Endometrial microvascular endothelial cells (primary cell): Measurements from ENCODE around the gene LRBA. TPM values are rescaled to one million over a fixed set of nuclear protein-coding genes. Genes with fewer than 3 reads are reported as not detected.

Experiments
- in situ Hi-C: cut with HindIII; loops from 2 replicates; pipeline ENCODE4 v1.10.0; 2017; ENCODE audit warnings: low sequenced_read_pairs, low pct_unique_long_range_greater_than_20kb; ENCODE audit errors: inconsistent ontology term
- total RNA-seq: library from RNA; depleted of rRNA; stranded (reverse); fragments of >200 nt; gene quantifications from one replicate; pipeline ENCODE4 v1.2.3, GENCODE V29; 2015; ENCODE audit errors: inconsistent ontology term

Gene LRBA
- total RNA-seq, 1 donor from 2014 or later = 38.9 TPM

- in situ Hi-C loops = no loop called here
Measured at GRCh38 chr4:150911326-150911725, 103.8 kb downstream of the LRBA start.

DNA sequence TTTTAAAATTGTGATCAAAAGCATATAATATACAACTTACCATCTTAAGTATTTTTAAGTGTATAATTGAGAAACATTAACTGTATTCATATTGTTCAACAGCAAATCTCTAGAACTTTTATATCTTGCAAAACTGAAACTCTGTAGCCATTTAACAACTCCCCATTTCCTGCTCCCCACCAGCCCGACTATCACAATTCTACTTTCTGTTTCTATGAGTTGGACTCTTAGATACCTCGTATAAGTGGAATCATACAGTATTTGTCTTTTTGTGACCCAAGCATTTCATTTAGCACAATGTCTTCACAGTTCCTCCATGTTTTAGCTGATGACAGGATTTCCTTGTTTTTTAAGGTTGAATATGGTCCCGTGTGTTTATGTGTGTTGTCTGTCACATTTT lies 106.0 kb downstream of the LRBA start:
- in situ Hi-C loops = no loop called here

DNA sequence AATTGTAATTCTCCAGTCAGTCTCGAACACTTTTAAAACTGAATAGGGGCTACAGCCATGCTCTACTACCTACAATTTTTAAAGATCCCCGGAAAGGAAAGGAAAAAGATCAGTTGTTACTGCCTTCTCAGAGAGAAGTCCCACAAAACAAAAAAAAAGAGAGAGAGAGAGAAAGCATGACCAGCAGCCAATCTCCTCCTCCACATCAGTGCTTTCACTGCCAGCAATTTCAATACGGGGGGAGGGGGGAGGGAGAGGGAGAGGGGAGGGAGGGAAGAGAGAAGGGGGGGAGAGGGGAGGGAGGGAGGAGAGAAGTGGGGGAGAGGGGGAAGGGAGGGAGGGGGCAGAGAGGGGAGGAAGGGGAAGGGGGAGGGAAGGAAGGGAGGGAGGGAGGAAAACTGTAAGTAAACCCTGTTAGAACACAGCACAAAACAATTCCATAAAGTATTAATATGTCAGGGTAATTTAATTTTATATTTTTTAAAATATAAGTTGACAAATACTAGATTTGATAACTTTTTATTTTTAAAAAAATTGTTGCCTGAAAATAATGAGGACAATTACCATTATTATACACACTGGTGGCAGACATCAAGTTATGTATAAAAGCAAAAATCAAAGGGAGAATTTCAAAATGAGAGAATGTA lies 108.0 kb downstream of the LRBA start:
- in situ Hi-C loops = no loop called here

DNA sequence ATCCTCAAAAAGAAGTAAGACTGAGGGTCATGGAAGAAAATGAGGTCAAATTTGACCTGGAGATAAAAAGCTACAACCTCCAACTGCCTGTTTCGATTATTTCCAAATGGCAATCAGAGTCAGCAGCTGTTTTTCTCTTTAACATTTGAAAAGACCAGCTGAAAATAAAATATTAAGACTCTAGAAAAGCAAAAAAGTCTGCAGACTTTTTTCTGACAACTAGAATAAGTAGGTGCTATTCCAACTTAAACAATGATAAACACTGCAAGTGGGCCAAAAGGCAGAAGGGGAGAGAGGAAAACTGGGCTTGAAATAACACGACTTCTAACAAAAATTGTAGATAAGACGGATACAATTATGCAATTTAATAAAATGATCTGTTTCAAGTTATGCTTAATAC lies 110.4 kb downstream of the LRBA start:
- in situ Hi-C loops = no loop called here

GRCh38 chr4:150903603-150904002 lies 111.5 kb downstream of the LRBA start:
- in situ Hi-C loops = no loop called here

DNA sequence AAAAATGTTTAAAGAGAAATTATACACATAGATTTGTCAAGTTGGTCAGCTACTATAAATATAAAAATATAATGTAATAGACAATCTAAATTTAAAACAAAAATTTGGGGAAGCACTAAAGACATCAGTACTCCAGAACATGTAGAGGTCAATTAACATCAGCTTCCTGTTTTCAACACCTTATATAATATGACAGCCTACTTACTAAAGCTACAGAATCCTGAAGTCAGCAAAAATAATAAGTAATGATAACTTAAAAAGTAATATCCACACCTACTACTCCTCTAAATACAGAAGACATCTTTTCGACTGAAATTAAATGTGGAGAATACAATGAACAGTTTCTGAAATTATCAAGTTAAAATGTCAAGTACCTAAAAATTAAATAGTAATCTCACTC lies 118.6 kb downstream of the LRBA start:
- in situ Hi-C loops = no loop called here

DNA sequence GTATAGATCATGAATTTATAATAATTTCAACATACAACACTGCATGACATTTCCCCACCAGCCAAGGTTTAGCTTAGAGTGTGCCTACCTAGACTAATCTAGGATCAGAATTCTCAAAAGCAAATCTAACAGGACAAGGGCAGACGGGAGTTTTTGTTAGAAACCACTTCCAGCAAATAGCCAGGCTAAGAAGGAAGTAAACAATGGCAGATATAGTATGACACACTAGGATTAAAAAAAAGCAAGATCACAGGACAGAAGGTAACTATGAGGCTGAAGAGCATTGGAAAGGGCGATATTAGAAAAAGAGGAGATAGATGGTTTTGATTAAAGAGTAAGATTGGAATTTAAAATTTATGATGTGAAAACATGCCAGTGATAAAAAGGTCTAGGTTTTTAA lies 124.8 kb downstream of the LRBA start:
- in situ Hi-C loops = no loop called here

DNA sequence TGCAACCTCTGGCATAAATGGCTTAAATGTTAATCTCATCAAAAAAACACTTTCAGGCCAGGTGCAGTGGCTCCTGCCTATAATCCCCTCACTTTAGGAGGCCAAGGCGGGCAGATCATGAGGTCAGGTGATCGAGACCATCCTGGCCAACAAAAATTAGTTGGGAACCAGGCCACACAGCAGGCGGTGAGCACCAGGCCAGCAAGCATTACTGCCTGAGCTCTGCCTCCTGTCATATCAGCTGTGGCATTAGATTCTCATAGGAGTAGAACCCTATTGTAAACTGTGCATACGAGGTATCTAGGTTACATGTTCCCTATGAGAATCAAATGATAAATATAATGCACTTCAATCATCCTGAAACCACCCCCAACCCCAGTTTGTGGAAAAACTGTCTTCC lies 125.8 kb downstream of the LRBA start:
- in situ Hi-C loops = no loop called here

- in situ Hi-C loops = no loop called here
Measured at GRCh38 chr4:150888625-150889024, 126.5 kb downstream of the LRBA start.

GRCh38 chr4:150888217-150888616 lies 126.9 kb downstream of the LRBA start:
- in situ Hi-C loops = no loop called here

DNA sequence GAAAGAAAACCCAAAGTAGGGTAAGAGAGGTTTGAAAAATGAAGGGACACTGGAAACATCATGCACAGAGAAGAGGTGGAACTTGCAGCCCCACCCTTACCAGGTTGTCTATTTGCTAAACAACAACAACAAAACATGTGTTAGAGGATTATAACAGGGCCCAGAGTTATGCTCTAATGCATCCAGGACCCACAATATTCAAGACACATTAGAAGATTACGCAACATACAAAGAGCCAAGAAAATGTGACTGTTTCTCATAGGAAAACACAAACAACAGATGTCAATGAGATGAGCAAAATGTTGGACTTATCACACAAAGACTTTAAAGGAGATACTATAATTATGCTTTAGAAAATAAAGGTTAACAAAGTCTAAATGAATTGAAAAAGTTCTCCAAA lies 128.5 kb downstream of the LRBA start:
- in situ Hi-C loops = no loop called here

DNA sequence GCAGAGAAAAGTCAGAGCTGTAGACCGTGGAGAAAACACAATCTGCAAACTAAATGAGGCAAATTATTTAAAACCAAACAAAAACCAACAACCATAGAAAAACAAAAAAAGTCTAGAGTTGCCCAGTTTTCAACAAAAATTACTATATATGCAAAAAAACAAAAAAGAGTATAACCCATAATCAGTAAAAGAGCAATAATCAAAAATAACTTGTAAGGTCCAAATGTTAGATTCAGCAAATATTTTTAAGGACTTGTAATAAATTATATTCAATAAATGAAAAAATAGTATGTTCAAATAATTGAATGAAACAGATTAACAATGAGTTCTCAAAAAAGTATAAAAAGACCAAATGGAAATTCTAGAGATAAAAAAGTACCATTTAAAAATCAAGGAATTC lies 130.5 kb downstream of the LRBA start:
- in situ Hi-C loops = no loop called here

DNA sequence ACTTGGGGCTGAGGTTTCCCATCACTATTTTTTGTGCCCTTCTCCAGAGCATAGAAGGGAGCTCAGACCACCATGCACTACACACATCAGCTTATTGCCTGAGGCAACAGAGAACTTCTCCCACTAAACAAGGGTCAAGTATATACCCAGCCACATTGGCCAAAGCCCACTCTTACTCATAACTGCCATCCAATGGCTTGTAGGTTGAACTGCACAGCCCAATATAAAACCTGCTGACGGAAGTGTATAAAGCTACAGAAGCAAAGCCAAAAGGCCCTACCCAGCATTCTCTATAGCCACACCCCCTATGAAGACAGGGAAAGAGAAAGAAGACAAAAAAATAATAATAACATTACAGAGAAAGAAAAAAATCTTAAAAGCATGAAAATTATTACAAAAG lies 139.7 kb downstream of the LRBA start:
- in situ Hi-C loops = no loop called here

DNA sequence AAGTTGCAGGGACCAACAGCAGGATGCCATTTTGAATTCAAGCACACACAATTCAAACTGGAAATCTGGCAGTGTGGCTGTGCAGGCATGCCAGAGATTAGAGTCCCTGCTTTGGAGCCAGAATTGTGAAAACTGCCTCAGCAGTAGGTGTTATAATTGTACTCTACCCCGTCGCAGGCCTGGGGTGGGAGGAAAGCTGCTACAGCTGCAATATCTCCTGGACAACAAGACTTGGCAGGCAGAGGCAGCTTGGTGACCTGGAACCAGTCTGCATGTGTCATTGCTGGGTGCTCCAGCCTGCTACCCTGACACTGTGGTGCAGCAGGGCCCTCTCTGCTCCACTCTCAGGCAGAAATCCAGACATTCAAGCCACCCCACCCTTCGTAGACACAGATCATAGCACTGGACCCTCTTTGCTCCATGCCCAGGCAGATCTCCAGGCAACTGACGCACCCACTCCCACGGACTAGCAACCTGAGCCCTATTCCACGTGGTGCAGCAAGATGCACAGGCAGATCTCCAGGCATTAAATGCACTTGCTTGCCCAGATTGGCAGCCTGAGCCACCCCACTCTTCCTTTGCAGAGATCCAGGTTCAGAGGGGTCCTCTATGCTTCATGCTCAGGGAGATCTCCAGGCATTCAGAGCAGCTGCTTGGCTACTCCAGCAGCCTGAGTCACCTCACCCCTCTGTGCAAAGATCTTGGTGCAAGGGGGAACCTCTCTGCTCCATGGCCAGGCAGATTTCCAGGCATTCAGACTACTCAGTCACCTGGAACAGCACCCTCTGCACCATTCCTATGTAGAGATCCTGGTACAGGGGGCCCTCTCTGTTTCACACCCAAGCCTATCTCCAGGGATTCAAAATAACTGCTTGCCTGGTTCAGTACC lies 140.5 kb downstream of the LRBA start:
- in situ Hi-C loops = no loop called here

- in situ Hi-C loops = no loop called here
Measured at GRCh38 chr4:150867148-150867547, 147.9 kb downstream of the LRBA start.

GRCh38 chr4:150863456-150863855 lies 151.6 kb downstream of the LRBA start:
- in situ Hi-C loops = no loop called here

GRCh38 chr4:150862829-150863228 lies 152.3 kb downstream of the LRBA start:
- in situ Hi-C loops = no loop called here

DNA sequence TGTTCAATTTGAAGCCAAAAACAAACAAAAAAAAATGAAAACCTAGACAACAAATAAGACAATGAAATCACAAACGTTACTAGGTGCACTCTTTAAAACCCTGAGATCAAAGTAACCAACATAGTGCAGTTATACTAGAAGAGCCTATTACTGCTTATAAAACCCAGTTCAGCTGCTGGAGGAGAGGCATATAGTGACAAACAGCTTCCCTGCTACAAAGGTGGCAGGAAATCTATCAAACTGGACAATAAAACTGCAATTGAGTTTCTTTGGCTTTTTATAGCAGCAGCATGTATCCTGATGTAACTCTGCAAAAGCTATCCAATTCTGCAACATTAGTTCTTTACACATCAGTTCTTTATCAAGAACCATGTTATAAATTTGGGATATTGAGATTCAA lies 155.6 kb downstream of the LRBA start:
- in situ Hi-C loops = no loop called here

- in situ Hi-C loops = no loop called here
Measured at GRCh38 chr4:150855981-150856510, 159.0 kb downstream of the LRBA start.

DNA sequence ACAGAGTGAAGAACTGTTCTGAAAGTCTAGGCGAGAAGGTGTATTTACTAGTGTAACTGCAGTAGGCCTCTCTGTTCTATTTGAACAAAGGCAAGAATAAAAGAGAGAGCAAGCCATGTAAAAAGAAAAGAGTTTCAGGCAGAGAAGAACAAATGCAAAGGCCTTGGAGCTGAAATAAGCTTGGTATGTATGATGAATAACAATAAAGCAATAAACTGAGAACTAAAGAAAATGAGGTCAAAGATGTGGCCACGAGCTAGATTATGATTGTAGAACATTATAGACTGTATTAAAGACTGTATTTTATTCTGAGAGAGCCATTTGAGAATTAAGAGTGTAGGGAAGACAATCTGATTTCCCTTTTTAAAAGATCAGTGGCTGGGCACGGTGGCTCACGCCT lies 160.5 kb downstream of the LRBA start:
- in situ Hi-C loops = no loop called here
